HG02970 (cell line): ENCODE data around the gene GATAD2A.

ENCODE experiments used
- ATAC-seq: cut with Tn5 transposase; IDR thresholded peaks from one replicate; pipeline ENCODE4 v1.9.1; 2021; ENCODE audit warnings: mild to moderate bottlenecking, moderate library complexity, moderate number of reproducible peaks; ENCODE audit not compliant: unreplicated experiment, low FRiP score

Gene GATAD2A

DNA sequence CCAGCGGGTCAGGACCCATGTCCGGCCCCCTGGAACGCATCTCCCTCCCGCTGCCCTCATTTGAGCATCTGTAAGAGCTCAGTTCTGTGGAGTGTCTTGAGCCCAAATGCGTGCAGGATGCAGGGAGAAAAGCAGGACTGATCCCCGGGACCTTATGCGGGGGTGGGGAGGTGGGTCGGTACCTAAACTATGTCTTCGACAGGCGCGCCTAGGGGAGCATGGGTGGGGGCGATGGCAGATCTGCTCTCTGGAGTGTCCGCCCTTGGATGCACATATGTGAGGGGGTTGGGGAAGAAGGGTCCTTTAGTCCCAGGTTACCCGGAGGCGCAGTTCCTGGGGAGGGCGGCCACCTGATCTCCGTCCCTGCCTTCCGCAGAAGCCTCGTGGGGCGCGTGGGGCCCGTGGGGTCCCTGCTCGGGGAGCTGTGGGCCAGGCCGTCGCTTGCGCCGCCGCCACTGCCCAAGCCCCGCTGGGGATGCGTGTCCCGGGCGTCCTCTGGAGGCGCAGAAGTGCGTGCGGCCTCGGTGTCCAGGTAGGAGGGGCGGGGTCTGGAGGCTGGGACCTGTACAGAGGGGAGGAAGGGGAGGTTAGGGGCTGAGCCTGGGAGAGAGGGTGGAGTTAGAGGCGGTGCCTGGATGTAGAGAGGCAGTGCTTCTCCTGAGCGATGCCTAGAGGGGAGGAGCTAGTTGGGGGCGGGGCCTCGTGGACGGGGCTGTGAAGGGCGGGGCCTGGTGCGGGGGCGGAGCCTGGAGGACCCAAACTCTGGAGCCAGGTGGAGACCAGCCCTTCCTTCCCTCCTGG is 135.4 kb downstream of the GATAD2A start:
- ATAC-seq = no peak

DNA sequence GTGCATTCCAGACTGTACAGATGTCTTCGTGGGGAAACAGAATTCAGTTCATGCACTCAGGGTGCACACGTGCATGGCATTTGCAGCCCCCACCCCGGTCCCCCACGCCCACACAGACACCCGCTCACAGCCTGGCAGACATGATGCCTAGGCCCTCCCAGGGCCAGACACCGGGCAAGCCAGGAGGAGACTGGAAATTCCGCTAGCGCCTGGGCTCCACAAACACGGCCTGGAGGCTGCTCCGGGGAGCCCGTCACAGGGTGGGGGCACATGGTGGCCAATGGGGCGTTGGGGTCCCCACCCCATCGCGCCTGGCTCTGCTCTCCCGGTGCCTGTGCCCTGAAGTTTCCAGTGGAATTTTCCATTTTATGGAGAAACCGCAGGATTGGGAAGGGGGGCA is 136.1 kb downstream of the GATAD2A start:
- no peak for ATAC-seq

DNA sequence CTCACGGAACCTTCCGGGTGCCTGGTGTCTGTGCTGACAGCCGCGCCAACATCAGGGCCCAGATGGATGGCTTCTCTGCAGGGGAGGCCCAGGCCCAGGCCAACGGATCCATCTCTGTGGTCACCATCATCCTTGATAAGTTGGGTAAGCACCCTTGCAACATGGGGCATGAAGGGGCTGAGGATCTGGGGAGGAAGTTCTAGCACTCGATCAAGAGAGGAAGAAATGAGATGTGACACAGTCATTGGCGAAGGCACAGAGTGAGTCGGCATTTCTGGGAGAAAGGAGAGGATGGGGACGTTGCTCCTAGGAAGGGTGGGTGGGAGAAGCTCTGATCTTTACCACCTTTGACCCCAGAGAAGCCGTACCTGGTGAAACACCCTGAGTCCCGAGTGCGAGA is 137.0 kb downstream of the GATAD2A start:
- ATAC-seq = no peak

- no peak for ATAC-seq
These were observed 137.6 kb downstream of the GATAD2A start for GRCh38 chr19:19543101-19543500.

DNA sequence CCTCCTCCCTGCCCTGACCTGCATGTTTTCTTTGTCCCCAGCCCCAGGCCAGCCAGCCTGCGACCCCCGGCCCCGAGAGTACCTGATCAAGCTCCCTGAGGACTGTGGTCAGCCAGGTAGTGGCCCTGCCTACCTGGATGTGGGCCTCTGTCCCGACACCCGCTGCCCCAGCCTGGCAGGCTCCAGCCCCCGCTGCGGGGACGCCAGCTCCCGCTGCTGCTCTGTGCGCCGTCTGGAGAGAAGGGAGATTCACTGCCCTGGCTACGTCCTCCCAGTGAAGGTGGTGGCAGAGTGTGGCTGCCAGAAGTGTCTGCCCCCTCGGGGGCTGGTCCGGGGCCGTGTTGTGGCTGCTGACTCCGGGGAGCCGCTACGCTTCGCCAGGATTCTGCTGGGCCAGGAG is 138.2 kb downstream of the GATAD2A start:
- no peak for ATAC-seq

GRCh38 chr19:19544257-19544953 is 138.9 kb downstream of the GATAD2A start:
- no peak for ATAC-seq

DNA sequence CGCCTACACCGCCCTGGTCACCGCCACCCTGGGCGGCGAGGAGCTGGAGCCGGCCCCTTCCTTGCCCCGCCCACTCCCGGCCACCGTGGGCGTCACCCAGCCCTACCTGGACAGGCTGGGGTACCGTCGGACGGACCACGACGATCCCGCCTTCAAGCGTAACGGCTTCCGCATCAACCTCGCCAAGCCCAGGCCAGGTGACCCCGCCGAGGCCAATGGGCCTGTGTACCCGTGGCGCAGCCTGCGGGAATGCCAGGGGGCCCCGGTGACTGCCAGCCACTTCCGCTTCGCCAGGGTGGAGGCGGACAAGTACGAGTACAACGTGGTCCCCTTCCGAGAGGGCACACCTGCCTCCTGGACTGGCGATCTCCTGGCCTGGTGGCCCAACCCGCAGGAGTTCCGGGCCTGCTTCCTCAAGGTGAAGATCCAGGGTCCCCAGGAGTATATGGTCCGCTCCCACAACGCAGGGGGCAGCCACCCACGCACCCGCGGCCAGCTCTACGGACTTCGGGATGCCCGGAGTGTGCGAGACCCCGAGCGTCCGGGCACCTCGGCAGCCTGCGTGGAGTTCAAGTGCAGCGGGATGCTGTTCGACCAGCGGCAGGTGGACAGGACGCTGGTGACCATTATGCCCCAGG is 139.6 kb downstream of the GATAD2A start:
- no peak for ATAC-seq

DNA sequence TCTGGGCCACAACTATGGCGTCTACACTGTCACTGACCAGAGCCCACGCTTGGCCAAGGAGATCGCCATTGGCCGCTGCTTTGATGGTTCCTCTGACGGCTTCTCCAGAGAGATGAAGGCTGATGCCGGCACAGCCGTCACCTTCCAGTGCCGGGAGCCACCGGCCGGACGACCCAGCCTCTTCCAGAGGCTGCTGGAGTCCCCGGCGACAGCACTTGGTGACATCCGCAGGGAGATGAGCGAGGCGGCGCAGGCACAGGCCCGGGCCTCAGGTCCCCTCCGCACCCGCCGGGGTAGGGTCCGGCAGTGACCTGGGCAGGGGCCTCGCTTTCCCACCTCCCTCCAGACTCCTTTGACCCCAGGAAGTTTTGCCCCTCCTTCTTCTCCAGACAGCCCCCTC is 140.2 kb downstream of the GATAD2A start:
- ATAC-seq = no peak

- no peak for ATAC-seq
These were observed 141.3 kb downstream of the GATAD2A start for GRCh38 chr19:19546751-19547162.

- ATAC-seq = no peak
These were observed 142.3 kb downstream of the GATAD2A start for GRCh38 chr19:19547674-19548336.

GRCh38 chr19:19548915-19549759 is 143.7 kb downstream of the GATAD2A start:
- ATAC-seq = no peak

DNA sequence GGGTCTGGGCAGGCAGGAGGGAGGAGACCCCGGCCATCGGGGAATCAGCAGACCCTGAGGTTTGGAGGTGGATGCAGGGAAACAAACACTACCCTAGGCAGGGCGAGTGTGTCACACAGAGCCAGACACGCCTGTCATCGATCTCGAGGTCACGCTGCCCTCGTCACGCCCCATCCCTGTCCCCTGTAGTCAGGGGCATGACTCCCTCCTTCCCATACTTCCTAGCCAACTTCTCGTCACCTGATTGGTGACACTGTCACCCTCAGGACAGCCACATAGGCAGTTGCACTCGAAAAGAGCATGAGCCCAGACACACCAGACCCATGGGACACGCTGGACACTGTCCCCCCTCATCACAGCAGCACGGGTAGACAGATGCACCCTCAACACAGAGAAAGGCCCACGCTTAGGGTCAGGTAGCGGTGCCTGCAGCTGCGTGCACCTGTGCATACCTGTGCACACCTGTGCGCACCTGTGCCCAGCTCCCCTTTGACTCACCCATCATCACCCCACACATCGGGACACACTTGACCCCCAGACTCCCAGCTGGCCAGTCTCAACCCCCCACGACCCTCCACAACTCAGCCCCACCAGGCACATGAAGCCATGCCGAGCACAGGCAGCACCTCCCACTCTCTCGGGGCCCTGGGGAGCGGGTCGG is 144.5 kb downstream of the GATAD2A start:
- ATAC-seq = no peak

GRCh38 chr19:19550485-19550929 is 145.0 kb downstream of the GATAD2A start:
- ATAC-seq = no peak

- no peak for ATAC-seq
These were observed 145.7 kb downstream of the GATAD2A start for GRCh38 chr19:19550972-19551852.

DNA sequence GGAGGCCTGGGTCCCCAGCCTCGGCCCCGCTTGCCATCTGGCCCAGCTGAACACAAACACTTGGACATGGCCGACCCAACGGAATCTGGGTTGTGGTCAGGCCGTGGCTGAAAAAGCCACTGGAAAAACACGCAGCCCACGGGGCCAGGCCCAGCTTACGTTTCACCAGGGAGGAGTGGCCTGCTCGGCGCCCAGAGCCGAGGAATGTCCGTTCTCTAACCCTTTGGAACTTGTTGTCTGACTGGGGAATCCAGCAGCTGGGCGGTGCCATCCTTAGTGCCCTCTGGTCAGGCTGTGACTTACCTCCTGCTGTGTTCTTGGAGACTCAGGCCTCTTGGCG is 146.3 kb downstream of the GATAD2A start:
- no peak for ATAC-seq

DNA sequence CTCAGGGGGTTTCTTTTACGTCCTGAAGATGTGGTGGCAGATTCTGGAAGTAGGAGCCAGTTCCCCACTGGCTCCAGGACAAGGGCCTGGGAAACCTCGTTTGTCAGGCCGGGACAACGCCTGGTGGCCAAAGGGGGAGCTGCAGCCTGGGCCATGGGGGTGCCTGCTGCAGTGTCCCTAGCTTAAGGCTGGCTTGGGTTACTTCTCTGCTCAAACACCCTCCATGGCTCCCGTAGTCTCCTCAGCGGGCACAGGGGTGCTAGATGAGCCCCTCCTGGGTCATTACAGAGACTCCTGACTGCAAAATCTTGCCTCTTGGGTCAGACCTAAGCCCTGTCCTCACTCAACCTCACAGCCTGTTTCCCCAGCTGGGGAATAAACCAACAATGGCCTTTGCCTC is 147.3 kb downstream of the GATAD2A start:
- ATAC-seq = no peak

DNA sequence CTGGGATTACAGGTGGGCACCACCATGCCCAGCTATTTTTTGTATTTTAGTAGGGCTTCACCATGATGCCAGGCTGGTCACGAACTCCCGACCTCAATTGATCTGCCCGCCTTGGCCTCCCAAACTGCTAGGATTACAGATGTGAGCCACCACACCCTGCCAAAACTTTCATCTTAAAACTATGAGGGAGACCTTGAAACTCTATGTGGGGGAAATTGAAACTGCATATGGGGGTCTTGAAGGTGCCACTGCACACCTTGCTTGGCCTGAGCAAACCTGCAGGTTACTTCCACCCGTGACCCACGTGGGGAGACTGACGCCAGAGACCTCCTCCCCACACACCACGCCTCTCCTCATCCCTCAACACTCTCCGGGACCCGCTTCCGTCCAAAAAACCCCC is 148.2 kb downstream of the GATAD2A start:
- no peak for ATAC-seq
